GM21717 (cell line): ENCODE data around the gene DISC1.
"Not testable (repeated sequence)": the region's sequence is repeated elsewhere in the genome, so short reads cannot be mapped to it uniquely, and the experiment has no call there.

Experiments used
- ATAC-seq: cut with Tn5 transposase; IDR thresholded peaks from one replicate; pipeline ENCODE4 v1.9.1; 2021; ENCODE audit warnings: mild to moderate bottlenecking, moderate library complexity; ENCODE audit not compliant: unreplicated experiment

The DISC1 gene

DNA sequence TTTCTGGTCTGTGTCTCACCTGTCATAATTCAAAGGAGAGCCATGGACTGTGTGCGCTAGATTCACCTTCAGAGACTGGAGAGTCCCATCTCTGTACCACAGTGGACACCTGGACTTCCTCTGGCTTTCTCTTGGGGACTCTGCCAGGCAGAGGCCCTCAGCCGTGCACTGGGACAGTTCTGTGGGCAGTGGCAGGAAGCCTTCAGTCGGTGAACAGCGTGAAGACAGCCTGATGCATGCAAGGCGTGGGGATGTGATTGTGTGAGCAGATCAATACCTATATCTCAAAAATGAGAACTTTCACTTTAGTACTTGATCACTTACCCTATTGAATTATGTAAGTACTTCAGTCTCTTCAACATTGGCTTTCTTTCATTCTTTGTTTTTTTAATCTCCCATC, 245.3 kb downstream of the DISC1 start:
- no peak for ATAC-seq

DNA sequence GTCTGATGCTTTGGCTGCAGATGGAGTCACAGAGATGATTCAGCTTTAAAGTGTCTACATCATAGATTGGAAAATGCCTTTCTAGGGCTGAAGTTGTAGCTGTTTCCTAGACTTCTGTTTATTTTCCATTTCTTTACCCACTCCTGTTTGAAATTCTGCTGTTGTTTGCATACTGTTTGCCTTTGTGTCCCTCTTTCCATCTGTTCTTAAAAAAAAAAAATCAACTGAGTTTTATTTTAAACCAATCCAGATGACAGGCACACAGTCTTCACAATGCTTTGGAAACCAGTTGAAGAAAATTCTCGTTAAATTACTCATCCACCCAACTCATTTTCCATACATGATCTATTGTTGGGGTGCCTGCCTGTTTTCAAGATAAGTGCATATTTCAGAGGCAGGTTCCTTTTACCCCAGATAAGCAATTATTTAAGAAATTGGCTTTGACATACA, 245.9 kb downstream of the DISC1 start:
- ATAC-seq = no peak

DNA sequence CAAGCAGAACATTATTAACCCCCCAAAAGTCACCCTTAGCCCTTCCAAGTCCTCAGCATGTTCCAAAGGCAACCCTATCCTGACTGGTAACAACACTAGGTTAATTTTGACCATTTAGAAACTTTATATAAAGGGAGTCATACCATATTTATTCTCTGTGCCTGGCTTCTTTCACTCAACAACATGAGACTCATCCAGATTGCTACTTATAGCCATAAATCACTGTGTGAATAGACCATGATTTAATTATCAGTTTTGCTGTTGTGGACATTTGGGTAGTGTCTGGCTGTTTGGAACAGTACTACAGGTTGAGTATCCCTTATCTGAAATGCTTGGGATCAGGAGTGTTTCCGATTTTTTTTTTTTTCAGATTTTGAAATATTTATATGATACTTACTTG, 252.1 kb downstream of the DISC1 start:
- ATAC-seq = no peak

DNA sequence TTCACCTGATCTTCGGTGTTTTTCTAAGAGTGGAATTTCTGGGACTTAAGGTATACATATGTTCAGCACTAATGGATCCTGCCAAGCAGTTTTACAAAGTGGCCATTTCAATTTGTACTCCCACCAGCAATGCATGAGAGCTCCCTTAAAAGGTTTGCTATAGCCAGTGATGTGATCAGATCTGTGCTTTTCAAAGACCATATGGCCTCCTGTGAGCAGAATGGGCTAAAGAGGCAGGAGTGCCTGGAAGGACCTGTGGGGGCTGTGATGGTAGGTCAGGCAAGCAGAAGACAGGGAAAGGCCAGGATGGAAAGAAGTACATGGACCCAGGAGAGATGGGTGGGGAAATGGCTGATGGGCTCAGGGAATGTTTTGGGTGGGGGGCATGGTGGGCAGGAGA, 252.7 kb downstream of the DISC1 start:
- no peak for ATAC-seq

DNA sequence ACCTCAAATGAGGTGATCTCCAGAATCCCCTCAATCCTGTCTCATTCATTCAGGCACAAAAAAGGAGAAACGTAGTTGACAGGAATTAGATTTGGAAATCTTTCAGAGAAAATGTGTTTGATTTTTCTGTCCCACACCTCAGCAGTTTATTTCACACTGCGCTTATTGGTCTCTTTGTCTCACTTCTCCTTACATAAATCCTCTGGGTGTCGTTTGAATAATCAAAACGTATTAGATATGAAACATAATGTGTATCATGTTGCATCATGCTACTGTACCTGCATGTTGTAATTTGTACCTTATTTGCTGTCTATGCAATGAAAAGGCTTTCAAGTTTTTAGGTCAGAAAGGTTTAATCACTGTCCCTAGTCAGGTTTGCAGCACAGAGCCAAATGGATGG, 255.7 kb downstream of the DISC1 start:
- no peak for ATAC-seq

DNA sequence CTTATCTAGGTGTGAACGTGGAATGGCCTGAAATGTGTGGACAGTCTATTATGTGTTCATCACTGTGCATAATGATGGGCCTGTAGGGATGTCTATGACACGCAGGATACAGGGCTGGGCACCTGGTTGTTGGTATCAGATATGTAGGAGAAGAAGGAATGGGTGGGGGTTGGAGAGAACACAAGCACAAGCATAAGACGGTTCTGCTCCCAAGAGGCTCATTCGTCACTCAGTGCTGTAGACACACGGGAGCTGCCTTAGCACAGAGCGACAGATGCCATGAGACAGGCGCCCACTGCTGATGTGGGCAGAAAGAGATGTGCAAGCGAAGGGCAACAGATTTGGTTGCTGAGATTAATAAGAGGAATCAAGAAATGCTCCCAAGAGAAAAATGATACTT, 256.2 kb downstream of the DISC1 start:
- no peak for ATAC-seq

DNA sequence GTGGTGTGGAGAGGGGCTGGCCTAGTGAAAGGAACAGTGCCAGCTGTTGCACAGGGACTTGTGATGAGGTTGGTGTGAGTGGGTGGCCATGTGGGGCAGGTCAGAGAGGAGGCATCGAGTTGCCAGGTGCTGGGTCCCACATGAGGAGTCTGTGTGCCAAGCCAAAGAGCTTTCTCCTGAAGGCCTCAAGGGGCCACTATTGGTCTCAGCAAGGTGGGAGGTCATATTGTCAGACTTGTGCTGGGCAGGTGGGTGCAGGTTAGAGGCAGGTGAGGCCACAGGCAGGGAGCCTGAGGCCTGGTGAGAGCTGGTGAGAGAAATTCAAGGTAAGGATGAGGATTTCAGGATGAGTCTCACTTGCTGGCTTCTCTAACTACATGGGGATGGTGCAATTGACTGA, 256.8 kb downstream of the DISC1 start:
- no peak for ATAC-seq

DNA sequence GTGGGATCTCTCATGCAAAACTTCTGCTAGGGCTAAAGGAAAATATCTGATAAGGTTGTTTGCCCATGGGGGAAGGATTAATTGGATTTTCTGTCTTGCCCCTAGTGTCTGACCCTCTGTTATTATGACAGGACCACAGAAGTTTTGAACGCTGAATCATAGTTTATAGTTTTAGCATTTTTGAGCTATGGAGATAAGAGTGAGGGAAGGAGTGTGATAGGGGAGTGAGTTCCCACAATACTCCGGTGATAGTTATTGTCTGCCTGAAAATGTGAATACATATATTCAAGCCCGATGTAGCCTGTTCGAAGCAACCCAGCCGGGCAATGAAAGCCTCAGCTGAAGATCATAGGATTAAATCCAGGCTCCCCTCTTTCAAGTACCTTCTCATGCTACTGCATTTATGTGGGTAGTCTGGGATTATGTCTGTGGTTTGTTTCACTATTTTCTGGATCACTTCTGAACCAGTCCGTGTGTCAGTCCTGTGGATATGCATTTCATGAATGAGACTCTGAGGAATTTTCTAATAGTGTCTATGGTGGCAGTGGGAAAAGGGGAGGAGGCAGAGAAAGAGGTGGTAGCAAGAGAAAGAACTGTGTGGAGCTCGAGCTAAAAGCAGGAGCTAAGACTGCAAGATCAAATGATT, 258.7 kb downstream of the DISC1 start:
- no peak for ATAC-seq

DNA sequence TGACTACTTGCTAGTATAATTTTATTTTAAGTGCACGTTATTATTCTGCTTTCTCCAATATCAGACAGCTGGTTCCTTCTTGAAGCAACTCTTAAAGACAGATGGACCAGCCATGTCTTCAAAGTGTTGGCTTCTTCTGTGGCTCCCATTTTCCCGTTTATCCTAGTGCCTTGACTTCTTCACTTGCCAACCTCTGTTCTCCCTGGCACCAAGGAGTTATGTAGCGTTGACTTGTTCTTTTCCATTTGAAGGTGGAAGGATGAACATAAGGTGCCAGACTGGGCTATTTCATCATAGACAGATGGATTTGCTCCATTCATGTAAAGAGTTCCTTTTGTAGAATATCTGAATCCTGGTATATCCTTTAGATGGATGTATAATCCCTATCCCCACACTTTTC, 260.6 kb downstream of the DISC1 start:
- no peak for ATAC-seq

DNA sequence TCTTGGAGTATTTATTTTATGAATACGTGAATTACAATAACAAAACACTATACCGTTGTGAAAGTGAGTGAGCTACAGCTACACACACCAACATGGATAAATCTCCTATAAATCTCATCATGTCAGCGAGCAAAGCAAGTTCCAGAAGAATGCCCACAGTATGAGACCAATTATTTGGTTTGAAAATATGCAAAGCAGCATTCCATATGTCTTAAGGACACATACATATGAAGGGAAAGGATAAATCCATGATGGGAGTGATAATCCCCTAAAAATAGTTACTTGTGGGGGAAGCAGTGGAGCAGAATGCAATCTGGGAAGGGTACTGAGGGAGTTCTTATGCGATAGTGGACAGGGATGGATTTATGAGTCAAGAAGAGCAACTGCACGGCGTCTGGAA, 261.3 kb downstream of the DISC1 start:
- ATAC-seq = no peak

DNA sequence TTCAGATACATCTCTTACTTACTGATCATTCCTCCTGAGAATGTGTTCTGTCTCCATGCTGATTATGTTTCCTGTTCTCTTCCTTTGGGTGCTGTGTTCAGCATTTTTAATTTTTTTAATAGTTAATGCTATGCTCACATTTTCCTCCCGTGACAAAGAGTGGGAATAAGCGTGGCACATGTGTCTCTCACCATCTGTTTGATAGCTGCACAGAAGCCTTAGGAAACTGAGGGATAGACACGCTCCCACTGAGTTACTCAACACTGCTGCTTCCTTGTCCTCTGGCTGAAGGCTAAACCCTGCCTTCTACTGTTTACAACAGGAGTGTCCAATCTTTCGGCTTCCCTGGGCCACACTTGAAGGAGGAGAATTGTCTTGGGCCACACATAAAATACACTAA, 264.2 kb downstream of the DISC1 start:
- no peak for ATAC-seq

DNA sequence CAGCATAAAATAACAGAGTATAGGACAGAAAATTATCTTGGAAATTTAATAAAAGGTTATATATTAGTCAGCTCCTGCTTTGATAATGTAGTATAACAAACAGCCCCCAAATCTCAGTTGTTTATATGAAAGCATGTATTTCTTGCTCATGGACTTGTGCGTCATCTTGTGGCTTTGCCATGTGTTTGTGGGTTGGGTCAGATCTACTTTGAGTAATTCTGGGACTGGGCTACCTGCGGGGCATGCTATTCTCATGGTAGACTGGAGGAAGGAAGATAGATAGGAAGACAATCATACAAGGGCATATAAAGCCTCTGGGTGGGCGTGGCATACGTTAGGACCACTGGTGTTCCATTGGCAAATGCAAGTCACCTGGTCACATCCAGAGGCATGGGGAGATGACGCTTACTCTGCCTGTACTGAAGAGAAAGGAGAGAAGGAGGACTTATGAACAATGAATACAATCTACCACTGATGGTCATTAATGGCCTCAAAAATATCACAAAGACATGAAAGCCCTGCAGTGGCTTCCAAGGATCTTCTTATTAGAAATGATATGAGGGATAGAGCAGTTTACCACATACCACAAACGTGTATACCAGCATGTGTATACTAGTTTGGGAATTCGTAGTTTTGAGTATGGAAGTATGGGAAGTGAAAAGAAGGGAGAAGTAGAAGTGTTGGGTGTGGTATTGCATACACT, 267.0 kb downstream of the DISC1 start:
- no peak for ATAC-seq

DNA sequence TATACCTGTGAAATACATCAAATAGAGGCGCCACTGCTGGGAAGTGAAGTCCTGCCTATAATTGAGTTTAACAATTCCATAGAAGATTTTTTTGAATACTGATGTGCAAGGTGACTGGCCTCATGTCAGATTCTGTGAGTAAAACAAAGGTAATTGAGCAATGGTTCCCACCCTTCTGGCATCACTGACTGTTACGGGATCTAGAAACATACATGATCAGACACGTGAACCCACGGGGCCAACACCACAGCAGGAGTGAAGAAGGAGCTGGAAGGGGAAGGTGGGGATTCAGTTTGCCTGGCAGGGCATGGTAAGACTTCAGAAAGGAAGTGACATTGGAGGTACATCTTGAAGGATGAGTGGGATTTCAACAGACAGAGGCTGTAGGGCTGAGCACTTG, 270.2 kb downstream of the DISC1 start:
- ATAC-seq = no peak

DNA sequence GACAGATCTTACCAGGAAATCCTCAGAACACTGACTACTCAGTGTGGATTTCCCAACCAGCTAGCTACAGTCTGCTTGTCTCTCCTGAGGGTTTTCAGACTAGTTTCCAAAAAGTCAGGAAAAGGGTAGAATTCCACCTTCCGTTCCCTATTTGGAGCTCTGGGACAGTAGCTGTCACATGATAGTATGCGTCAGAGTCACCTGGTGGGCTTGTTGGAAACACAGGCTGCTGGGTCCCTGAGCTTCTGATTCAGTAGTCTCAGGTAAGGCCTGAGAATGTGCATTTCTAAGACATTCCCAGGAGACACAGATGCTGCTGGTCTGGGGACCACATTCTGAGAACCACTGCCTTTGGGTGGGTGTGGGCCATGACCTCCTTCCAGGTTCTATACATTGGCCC, 272.5 kb downstream of the DISC1 start:
- no peak for ATAC-seq

DNA sequence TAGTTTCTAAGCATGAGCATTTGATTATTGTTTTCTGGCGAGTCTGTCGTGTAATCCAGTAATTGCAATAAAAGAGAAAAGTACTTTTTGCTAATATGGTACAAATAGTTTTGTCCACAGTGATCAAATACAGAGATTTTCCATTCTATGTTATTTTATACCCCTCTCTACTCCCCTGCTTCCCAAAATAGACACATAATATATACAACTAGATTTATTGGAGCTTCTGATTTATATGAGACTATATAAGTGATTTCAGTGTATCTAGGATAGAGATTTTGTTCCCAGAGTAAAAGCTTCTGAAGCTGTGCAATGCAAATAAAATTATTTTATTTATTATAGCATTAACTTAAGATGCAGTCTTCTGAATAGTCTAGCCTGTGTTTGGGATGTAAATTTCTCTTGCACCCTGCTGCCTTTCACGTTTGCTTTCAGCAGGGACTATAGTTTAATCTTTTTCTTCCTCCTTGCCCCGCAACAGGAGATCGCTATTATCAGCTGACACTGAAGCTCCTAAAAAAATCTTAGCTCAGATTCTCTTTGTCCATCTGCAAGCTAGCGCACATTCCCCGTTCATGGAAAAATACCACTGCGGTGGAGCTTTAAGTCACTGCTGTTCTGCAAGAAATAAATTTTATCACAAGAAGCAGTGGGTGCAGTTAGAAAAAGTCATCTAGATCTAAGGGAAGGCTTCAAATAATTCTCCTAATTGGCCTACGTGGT, 273.3 kb downstream of the DISC1 start:
- ATAC-seq = no peak

DNA sequence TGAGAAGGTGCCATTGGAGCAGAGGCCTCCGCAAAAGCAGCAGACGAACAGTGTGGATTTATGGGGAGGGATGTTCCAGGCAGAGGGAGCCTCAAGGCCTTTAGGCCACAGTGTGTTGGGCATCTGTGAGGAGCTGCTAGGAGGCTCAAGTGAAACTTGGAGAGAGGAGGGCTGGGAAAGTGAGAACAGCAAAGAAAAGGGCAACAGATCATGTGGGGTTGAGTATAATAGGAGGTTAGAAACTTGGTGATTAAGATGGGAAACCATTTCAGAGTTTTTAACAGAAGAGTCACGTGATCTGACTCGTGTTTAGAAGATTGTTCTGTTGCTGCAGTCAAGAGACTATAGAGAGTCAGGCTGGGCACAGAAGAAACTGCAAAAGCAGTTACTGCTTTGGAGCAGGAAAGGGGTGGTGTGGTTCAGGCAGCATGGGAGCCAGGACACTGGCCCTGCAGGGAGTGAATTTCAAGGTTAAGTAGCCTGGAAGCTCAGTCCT, 277.0 kb downstream of the DISC1 start:
- ATAC-seq = no peak

DNA sequence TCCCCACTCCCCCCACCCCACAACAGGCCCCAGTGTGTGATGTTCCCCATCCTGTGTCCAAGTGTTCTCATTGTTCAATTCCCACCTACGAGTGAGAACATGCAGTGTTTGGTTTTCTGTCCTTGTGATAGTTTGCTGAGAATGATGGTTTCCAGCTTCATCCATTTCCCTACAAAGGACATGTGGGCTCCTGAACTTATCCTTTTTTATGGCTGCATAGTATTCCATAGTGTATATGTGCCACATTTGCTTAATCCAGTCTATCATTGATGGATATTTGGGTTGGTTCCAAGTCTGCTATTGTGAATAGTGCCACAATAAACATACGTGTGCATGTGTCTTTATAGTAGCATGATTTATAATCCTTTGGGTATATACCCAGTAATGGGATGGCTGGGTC, 280.7 kb downstream of the DISC1 start:
- ATAC-seq = not testable (repeated sequence)

DNA sequence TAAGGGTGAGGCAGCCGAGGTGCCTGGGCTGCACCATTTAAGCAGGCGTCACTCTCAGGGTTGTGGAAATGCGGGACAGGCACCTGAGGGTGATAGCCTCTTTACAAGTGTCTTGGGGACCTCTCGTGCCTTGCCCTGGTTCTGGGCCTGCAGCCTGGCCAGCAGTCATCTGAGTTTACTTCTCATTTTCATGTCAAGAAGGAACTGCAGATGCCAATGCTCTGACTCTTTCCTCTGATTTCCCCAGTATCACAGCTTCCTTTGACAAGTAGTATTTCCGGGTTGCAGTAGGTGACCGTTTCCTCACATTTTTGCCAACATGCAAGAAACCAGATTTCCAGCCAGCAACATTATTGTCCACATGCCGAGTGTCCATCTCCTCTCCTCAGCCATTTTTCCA, 286.9 kb downstream of the DISC1 start:
- no peak for ATAC-seq

DNA sequence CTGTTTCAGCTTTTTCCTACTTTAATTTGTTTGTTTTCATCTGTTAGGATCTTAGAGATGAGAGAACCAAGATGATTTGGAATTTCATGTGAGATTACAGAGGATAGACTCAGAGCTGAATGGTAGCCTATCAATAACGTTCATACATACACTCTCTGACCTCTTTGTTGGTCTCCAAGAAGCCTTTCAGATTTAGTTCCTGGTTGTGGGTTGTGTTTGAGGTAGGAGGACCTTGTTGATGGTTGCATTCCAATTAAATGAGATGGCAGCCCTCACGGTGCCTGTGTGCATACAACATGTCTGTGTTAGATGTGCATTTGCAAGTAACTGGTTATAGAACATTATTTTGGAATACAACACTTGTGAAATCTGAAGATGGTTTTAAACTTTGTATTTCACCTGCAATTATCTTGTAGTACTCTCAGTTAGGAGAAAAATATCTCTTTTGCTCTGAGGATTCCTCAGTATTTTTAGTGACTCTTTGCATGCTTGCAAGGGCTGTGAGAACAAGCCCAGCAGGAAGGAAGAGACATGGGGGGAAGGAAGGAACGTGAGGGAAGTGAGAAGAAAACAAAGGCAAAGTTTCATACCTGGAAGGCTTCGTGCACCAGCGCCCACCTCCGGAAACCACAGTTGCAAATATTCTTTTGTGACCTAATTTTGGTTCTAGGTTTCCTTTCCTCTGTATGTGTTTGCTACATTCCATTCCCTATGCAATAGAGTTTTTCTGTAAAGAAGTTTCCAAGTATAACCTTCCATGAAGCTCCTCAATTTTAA, 291.8 kb downstream of the DISC1 start:
- ATAC-seq = no peak

DNA sequence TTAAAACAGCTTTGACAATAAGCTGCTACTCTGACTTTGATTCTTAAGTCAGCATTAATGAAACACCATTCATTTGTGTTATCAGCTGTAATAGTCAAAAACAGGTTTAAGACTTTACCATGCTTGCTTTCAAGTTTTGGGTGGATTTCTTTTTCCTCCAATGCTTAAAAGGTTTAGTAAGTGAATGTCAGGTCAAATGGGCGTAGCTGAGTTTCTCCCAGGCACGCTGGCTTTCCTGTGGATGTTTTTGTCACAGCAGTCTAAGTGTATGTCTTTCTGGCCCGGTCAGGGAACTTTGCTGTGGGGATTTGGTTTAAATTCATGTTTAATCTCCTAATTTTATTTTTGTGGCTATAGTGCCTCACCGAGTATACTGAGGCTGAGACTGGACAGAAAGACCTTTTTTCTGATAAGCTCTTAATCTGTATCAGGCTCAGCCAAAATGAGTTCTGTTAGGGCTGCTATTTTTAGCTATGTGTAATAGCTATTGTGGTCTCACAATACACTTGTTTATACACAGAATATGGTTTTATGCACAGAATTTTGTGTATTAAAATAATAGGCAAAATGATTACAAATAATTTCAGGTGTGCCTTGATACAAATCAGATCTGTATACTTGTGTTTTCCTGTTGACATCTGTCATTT, 292.8 kb downstream of the DISC1 start:
- ATAC-seq = no peak

DNA sequence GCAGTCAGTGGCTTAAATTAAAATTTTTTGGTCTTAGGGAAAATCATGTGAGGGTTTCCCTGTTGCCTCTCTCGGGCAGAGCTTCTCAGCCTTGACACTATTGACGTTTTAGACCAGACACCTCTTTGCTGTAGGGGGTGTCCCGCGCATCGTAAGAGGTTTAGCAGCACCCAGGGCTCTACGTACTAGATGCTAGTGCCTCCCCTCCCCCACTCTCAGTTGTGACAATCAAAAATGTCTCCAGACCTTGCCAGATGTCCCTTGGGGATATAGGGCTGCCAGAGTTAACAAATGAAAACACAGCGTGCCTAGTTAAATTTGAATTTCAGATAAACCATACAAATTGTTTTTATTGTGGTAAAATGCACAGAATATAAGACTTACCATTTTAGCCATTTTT, 293.3 kb downstream of the DISC1 start:
- ATAC-seq = no peak
